Measurements from ENCODE around the gene NUDT5.
A peak's percentile ranks its signal among the peaks of the same experiment; 100 is the strongest.

Gene NUDT5

DNA sequence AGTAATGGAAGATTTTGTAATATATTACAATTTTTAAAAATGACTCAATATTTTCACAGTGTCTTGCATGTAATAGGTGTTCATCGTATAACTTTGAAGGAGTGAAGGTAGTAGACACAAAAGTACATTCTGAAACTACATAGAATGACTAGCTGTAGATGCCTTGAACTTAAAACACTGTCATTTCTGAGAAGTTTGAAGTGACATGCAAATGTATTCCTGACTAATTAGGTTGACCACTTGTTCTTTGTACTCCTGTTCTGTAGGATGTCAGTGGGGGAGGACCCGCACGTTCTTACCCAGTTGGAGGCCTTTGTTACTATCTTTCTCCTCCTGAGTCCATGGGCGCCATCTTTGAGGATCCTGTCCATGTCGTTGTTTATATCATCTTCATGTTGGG lies 35.0 kb downstream of the NUDT5 start:
- no peak for DNase-seq

DNA sequence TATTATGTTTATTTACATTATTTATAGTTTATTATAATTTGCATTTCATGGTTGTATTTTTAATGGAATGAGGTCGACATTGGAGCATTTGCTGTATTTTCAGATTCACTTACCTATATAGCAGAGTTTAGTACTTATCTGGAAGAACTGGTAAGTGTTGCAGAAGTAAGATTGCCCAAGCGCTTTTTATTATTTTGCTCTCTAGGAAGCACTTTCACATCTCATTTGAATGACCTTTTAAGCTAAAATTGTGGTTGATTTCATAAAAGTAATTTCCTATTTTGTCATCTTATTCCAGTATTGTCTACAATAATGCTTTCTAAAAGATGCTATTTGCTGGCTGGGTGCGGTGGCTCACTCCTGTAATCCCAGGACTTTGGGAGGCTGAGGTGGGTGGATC lies 37.6 kb downstream of the NUDT5 start:
- no peak for DNase-seq

DNA sequence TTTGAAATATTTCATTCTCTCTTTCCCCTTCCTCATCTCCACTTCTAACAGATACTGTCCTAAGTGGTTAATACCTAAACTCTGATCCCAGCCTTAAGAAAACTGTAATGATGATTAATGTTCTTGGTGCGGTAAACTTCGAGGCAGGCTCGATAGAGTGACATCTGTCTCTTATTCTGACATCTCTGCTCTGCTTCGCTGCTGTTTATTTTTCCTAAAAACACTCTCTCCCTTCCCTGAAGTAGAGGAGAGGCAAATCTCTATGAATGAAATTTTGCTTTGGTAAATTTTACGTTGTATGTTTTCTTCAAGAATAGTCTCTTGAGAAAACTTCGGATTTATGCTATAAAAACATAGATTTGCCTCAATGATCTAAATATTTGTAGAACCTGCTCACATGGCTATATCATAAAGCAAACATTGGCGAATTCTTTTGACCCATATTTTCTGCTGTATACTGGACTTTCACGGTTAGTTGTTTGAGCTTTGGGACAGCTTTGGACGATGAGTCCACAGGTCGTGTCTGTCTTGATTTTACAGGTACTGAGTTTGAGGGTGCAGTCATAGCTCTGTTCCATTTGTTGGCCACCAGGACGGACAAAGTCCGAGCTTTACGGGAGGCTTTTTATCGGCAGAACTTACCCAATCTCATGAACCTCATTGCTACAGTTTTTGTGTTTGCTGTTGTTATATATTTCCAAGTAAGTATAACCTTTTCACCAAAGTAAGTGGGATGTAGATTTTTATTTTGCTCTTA lies 39.1 kb downstream of the NUDT5 start:
- DNase-seq = no peak

DNA sequence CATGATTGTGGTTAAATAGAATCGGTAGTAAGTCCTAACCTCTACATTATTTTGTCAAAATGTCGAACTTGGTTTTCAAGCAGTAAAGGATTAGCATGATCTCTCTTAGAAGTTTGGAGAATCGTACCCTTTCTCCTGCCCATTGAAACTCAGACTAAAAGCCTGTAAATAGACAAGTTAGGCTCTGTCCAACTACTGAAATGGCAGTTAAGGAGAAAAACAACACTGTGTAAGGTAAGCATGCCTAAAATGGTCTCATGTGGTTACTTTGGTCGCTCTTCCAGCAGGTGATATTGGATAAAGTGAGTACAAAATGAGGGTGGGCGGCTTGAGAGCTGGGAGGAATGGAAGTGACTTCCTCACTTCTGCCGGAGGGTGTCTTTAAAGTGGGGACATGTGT lies 41.2 kb downstream of the NUDT5 start:
- no peak for DNase-seq

GRCh38 chr10:12150163-12150562 lies 45.5 kb downstream of the NUDT5 start:
- DNase-seq = no peak

DNA sequence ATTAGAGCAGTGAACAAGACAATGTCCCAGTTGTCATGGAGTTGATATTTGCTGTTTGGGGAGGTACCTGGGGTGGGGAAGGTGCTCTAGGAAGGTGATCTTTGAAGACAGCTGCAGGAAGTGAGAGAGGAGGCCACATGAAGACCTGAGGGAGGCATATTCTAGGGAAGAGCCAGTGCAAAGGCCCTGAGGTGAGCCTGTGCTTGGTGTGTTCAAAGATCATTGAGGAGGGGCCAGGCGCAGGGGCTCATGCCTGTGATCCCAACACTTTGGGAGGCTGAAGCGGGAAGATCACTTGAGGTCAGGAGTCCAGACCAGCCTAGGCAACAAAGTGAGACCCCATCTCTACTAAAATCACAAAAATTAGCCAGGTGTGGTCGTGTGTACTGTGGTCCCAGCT lies 51.2 kb downstream of the NUDT5 start:
- DNase-seq = no peak

DNA sequence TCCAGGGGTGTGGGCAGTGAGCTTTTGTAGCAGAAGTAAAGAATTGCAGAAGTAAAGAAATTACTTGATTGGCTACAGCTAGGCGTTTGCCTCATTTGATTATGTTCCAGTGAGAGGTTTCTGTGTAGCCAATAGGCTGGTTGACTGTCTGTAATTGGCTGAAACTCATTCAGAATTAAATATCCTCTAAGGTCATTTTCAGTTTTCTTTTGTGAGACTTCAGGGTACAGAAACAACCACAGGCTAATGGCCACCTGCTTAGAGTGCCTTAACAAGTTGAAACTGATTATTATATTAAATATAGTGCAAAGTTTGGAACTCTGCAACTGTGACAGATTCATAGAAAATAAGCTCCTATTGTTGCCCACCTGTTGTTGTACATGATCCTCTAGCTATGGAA lies 55.7 kb downstream of the NUDT5 start:
- no peak for DNase-seq

DNA sequence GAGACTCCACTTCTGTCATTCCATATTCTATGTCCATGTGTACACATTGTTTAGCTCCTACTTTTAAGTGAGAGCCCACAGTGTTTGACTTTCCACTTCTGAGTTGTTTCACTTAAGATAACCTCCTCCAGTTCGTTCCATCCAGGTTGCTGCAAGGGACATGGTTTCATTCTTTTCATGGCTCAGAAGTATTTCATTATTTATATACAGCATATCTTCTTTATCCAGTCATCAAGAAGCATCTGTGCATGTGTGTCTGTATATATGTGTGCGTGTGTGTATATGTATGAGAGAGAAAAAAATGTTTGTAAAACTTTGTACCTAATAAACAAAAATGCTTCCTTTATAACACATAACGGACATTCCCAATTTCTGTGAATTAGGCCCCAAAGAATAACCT lies 60.1 kb downstream of the NUDT5 start:
- DNase-seq = no peak

DNA sequence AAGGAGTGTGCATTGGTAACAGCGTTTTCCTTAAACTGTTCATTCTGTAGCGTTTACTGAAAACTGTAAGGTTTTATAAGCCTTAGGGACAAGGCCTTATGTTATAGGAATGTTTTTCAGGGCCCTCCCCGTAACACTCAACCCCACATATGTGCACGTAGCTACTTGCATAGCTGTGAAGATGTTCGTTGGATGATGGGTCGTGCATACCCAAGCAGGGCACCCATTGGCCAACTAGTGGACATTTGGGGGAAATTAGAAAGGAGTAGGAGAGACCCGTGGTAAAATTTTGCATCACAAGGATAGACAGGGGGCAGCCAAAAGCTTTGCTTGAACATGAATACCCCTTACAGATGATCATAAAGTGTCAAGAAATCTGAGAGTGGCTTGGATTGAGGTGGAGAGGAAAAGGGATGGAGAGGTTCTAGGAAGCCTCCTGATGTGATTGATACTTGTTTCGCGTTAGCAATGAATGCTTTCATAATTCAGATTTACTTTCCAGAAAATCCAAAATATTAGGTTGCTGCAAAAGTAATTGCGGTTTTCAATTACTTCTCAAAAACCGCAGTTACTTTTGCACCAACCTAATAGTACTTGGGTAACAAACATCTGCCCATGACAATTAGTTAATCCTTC lies 65.3 kb downstream of the NUDT5 start:
- peak; percentile 67 for DNase-seq

DNA sequence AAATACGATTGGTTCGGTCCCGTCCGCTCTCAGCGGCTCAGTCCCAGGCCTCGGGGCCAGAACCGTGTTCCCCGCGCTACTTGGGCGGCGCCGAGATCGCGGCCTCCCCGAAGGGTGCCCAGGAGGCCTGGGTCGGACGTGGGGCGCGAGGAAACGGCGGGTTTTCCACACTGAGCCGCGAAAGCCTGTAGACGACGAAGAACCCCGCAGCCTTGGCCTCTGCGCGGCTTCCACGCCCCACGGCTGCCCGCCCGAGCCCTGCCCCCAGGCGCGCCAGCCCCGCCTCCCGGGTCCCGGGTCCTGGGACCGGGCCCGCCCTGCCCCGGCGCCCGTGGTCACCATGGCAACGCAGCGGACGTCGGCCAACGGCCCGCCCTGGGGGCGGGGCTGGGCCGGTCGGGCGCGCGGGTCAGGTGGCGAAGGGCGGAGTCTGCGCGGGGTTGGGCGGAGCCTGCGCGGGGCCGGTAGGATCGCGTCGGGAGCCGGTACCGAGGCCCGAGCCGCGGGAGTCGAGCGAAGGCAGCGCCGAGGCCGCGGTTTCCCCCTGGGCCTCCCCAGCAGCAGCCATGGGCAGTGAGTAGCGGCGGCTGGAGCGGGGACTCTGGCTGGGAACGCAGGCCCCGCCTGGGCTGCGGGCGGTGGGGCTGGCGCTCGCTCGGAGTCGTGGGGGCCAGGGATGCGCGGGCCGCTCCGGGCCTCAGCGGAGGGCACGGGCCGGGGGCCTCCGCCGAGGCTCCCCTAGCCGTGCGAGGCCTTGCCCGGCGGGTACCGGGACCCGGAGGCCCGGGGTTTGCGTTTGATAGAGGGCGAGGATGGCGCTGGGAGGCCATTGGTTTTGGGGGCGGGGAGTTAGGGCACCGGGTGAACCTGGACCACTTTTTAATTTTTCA lies 66.2 kb downstream of the NUDT5 start, which contains the start of gene SEC61A2:
TSS of gene SEC61A2 (plus strand) at position 456 of the 890 bp plus-strand sequence. CDS start at position 567, 111 bp downstream.
- DNase-seq = peak; percentile 96

DNA sequence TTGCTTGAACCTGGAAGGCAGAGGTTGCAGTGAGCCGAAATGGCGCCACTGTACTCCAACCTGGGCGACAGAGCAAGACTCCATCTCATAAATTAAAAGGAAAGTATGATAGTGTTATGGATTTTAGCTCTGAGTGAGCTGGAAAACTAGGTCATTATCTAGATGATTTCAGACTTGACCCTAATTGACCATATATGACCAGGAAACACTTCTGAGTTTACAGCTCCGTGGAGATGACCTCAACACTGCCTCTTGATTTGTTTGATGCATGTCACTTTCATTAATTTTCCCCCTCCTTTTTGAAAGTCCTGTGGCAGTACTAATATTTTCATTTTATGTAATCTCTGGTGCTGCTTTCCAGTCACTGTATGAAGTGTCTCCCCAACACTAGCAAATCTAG lies 74.0 kb downstream of the NUDT5 start:
- DNase-seq = no peak

Measured in CD4-positive, alpha-beta T cell treated with Interleukin-17A for 1 hour (primary cell).